NCI-H510A (cell line): Measurements from ENCODE around the gene ALG3.

Experiments used
- DNase-seq: peaks from one replicate; lab custom pipeline; 2025; lab: John Stamatoyannopoulos, UW

The ALG3 gene

GRCh38 chr3:184259878-184260723 lies 11.3 kb upstream of the ALG3 start:
- DNase-seq, result no peak

DNA sequence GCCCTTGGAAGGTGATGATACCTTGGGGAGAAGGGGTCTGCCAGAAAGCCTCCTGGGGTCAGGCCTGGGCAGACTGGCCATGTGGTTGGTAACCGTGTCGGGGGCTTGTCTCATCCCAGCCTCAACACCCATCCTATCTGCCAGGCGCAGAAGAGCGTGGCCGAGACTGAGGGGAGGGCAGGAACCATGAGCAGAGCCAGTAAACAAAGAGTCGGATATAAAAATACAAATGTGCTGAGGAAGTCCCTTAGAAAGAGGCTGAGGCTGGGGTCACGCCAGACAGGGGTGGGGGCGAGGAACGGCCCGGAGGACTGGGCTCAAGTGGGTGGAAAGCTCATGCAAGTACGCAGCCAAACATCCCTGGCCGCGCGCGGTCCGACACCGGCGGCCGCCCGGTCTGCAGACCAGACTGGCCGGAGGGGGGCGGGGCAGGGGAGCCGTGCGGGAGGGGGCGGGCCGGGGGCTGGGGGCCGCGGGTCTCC lies 10.7 kb upstream of the ALG3 start:
- no peak for DNase-seq

DNA sequence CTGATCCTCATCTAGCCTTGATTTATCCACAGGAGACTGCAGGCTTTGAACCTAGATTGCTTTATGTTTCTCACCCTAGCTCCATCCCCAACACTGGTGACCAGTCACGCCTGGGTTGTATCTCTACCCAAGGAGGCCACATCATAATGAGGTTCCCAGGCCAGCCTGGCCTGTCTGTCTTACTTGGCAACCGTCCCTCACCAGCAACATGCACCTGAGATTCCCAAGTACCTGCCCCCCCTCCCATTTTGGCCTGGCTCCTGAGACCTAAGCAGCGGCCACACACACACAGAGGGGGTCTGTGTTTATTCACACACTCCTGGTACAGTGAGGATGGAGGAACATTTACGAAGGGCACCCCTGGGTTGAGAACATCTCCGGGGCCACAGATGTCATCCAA lies 10.2 kb upstream of the ALG3 start:
- no peak for DNase-seq

DNA sequence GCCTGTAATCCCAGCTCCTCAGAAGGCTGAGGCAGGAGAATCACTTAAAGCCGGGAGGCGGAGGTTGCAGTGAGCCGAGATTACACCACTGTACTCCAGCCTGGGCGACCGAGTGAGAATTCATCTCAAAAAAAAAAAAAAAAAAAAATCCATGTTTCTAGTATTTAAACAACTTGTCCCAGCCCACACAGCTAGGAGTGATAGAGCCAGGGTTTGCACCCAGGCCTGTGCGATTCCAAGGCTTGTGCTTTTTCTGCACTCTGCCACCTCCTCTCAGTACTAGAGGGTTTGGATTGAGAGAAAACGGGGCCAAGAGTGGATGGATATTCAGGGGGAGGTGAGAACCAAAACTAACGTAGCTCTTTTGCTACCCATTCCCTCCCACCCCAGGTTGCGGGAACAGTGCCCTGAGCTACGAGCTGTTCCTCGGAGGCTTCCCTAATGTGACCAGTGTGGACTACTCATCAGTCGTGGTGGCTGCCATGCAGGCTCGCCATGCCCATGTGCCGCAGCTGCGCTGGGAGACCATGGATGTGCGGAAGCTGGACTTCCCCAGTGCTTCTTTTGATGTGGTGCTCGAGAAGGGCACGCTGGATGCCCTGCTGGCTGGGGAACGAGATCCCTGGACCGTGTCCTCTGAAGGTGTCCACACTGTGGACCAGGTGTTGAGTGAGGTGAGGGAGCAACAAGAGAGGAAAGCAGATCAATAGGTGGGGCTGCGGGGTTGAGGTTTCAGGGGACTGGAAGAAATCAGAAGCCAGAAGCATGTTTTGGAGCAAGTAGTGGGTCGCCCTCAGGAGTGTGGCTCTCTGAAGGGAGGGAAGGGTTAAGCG lies 8.5 kb upstream of the ALG3 start:
- DNase-seq, result no peak

GRCh38 chr3:184255291-184256039 lies 6.7 kb upstream of the ALG3 start:
- no peak for DNase-seq

GRCh38 chr3:184250167-184250828 lies 1.5 kb upstream of the ALG3 start:
- DNase-seq, result peak; percentile 83

- DNase-seq, result peak; percentile 94
These were observed 827 bp upstream of the ALG3 start, which contains the start of gene EEF1AKMT4 for GRCh38 chr3:184249412-184250166. Gene EEF1AKMT4 (plus strand): TSS chr3:184249672. CDS start chr3:184249695, 23 bp downstream.

DNA sequence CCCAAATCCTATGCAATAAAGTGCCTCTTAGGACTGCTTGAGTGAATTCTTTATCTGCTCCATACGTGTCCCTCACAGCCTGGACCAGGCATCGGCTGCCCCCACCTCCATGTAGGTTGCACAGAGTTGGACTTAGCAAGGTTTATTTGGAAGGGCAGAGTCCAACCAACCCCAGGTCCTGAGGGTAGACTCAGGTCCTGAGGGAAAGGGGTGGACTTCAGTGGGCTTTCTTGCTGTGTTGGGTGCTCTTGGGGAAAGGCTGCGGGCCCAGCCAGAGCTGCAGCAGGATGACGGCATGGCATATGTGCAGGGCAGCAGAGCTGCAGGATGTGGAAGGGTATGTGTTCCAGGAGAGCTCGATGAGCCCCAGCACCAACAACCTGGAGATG lies 6.5 kb downstream of the ALG3 start:
- DNase-seq, result no peak

GRCh38 chr3:184241447-184242296 lies 7.1 kb downstream of the ALG3 start:
- peak; percentile 64 for DNase-seq

DNA sequence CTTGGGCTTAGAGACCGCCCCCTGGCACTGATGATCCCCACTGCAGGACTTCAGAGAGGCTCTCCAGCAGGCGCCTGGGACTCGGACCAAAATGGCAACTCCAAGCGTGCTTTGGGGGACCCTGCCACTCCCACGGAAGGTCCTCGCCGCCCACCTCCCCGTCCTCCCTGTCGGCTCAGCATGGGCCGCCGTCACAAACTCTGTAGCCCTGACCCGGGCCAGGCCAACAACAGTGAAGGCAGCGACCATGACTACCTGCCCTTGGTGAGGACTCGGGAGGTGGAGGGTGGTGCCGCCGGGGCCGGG lies 7.7 kb downstream of the ALG3 start:
- DNase-seq, result no peak

GRCh38 chr3:184240384-184241140 lies 8.2 kb downstream of the ALG3 start:
- DNase-seq, result no peak

DNA sequence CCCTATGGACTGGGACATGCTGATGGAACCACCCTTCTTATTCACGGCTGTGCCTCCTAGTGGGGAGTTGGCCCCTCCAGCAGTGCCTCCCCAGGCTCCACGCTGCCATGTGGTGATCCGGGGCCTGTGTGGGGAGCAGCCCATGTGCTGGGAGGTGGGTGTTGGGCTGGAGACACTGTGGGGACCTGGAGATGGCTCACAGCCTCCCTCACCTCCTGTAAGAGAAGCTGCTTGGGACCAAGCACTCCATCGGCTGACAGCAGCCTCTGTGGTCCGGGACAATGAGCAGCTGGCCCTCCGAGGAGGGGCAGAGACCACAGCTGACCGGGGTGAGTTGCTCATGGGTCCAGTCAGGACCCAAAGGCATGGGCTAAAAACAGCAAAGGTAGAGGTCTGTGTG lies 9.1 kb downstream of the ALG3 start:
- no peak for DNase-seq

GRCh38 chr3:184239221-184239620 lies 9.5 kb downstream of the ALG3 start:
- no peak for DNase-seq

DNA sequence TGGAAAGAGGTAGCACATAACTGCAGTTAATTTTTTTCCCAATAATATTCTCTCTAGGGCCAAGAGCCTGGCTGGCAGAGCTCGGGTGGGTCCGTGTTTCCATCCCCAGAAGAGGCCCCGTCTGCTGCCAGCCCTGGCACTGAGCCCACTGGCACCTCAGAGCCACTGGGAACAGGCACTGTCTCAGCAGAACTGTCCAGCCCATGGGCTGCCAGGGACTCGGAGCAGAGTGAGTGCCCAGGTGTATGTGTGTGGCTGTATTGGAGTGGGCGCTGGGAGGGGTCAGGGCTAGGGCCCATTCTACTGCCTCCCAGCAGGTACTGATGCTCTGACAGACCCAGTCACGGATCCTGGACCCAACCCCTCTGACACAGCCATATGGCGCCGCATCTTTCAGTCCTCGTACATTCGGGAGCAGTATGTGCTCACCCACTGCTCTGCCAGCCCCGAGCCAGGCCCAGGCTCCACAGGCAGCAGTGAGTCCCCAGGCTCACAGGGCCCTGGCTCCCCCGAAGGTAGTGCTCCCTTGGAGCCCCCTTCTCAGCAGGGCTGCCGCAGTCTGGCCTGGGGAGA lies 10.4 kb downstream of the ALG3 start:
- DNase-seq, result no peak

DNA sequence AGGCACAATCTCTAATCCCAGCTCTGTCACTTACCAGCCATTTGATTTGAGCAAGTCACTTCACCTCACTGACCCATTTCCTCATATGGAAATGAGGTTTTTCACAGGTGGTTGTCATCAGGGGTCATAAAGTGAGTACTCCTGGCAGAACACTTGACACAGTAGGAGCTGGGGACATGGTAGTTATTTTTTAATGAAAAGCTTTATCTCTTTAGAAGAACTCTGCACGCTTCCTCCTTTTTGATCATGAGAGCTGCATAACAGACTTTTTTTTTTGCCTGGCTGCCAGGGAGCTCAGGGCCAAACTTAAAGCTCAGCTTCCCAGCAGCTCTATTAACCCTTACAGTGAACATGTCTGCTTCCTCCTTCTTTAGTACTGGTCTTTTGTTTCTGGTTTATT lies 11.0 kb downstream of the ALG3 start:
- no peak for DNase-seq

- no peak for DNase-seq
These were observed 11.6 kb downstream of the ALG3 start for GRCh38 chr3:184237211-184237610.

DNA sequence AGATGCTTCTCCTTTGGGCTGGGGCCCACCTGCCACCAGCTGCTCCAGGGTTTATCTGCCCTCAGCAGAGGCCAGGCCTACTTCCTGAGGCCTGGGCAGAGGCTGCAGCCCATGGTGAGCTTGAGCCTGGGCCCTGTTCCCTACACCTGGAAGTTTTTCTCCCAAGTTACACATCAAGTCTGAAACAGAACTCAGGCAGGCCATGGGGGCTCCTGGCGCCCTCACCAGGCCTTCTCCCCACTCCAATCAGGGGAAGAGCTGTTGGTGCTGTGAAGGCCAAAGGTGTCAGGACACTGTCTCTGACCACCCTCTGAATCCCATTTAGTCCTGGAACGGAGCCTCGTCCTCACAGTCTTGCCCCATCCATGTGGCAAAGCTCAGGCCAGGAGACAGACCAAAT lies 12.1 kb downstream of the ALG3 start:
- DNase-seq, result no peak

DNA sequence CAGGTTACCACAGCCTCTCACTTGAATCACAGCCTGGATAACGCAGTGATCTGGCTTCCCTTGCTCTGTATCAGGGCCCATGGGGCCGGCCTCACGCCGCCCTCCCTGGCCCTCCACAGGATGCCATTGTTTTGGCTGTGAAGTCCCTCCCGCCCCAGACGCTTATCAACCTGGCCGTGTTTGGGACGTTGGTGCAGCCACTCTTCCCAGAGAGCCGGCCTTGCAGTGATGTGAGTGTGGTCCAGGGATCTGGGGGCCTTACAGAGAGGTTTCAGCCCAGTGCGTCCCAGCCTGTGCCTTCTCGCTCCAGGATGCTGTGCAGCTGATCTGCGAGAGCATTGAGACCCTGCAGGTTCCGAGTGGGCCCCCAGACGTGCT lies 12.7 kb downstream of the ALG3 start:
- no peak for DNase-seq

GRCh38 chr3:184235381-184236032 lies 13.3 kb downstream of the ALG3 start:
- DNase-seq, result no peak
